ENCODE data around the gene OIP5. TPM values are rescaled to one million over a fixed set of nuclear protein-coding genes. Genes with fewer than 3 reads are reported as not detected.
"Not testable (repeated sequence)": the region's sequence is repeated elsewhere in the genome, so short reads cannot be mapped to it uniquely, and the experiment has no call there.

Gene OIP5
- polyA plus RNA-seq, 1 donor from 2014 or later: 0.68 TPM

- Mint-ChIP-seq H3K4me3 (peak overlapping the region; percentile 90 to 99 (median 96)), H3K4me1 (peaks cover 20 to 33% (median 26%) of the 10 kb centered on the region in 3 donors), H3K9me3 (no peaks in the 10 kb centered on the region), H3K36me3 (peaks cover 6% of the 10 kb centered on the region), H3K27me3 (no peaks in the 10 kb centered on the region), H3K27ac (peak overlapping the region; percentile 83 to 98 (median 98))
These were observed 47.8 kb downstream of the OIP5 start for GRCh38 chr15:41284427-41285177.

GRCh38 chr15:41283653-41284426 is 48.6 kb downstream of the OIP5 start:
- Mint-ChIP-seq H3K9me3 (no peaks in the 10 kb centered on the region), H3K36me3 (peaks cover 6% of the 10 kb centered on the region), H3K27me3 (no peaks in the 10 kb centered on the region), H3K4me1 (peaks cover 19 to 33% (median 26%) of the 10 kb centered on the region in 3 donors), H3K4me3 (peak overlapping the region; percentile 90 to 99 (median 96)), H3K27ac (peak overlapping the region; percentile 83 to 98 (median 98))

- H3K36me3 Mint-ChIP-seq, H3K9me3 Mint-ChIP-seq, H3K27me3 Mint-ChIP-seq: not testable (repeated sequence)
- H3K27ac Mint-ChIP-seq: peak overlapping the region; percentile 83 to 98 (median 98)
- H3K4me3 Mint-ChIP-seq: peak overlapping the region; percentile 90 to 99 (median 96)
- H3K4me1 Mint-ChIP-seq: peaks cover 19 to 27% (median 22%) of the 10 kb centered on the region in 3 donors
These were observed 49.3 kb downstream of the OIP5 start for GRCh38 chr15:41282980-41283652.

- H3K36me3 Mint-ChIP-seq: not testable (repeated sequence)
- H3K27ac Mint-ChIP-seq: peak overlapping the region in 2 of 3 donors; percentile 83 to 98
These were observed 50.0 kb downstream of the OIP5 start for GRCh38 chr15:41282436-41282835.

GRCh38 chr15:41281236-41281635 is 51.2 kb downstream of the OIP5 start:
- Mint-ChIP-seq H3K27me3 (no peaks in the 10 kb centered on the region), H3K27ac (peak overlapping the region in 1 of 3 donors; percentile 83), H3K4me1 (peaks cover 16 to 24% (median 18%) of the 10 kb centered on the region in 3 donors), H3K4me3 (peak overlapping the region in 2 of 4 donors; percentile 48 to 51), H3K36me3 (peaks cover 10% of the 10 kb centered on the region), H3K9me3 (no peaks in the 10 kb centered on the region)

More at GRCh38 chr15:41282436-41282835, 50.0 kb downstream of the OIP5 start:
- H3K27me3 Mint-ChIP-seq, H3K9me3 Mint-ChIP-seq: not testable (repeated sequence)
- H3K4me3 Mint-ChIP-seq: peak overlapping the region; percentile 46 to 99 (median 93)
- peaks cover 18 to 26% (median 20%) of the 10 kb centered on the region in 3 donors for H3K4me1 Mint-ChIP-seq

- no peaks in the 10 kb centered on the region for H3K27me3 Mint-ChIP-seq
- peaks cover 7% of the 10 kb centered on the region for H3K36me3 Mint-ChIP-seq
- H3K9me3 Mint-ChIP-seq: no peaks in the 10 kb centered on the region
- H3K4me1 Mint-ChIP-seq: peaks cover 6 to 14% (median 11%) of the 10 kb centered on the region in 3 donors
- H3K4me3 Mint-ChIP-seq: no peak overlapping the region
- H3K27ac Mint-ChIP-seq: peak overlapping the region in 1 of 3 donors; percentile 6
These were observed 52.7 kb downstream of the OIP5 start for GRCh38 chr15:41279535-41280283.

GRCh38 chr15:41278319-41278718 is 54.1 kb downstream of the OIP5 start:
- Mint-ChIP-seq H3K36me3 (peaks cover 10% of the 10 kb centered on the region), H3K4me1 (peaks cover under 1 to 7% (median 2%) of the 10 kb centered on the region in 3 donors), H3K9me3 (no peaks in the 10 kb centered on the region), H3K4me3 (no peak overlapping the region), H3K27me3 (no peaks in the 10 kb centered on the region), H3K27ac (no peak overlapping the region)

GRCh38 chr15:41276831-41277230 is 55.6 kb downstream of the OIP5 start:
- Mint-ChIP-seq H3K27me3 (no peaks in the 10 kb centered on the region), H3K4me3 (peak overlapping the region in 1 of 4 donors; percentile 11), H3K36me3 (peaks cover 10% of the 10 kb centered on the region), H3K4me1 (no peaks in the 10 kb centered on the region), H3K27ac (no peak overlapping the region), H3K9me3 (no peaks in the 10 kb centered on the region)

GRCh38 chr15:41269887-41270286 is 62.5 kb downstream of the OIP5 start:
- Mint-ChIP-seq H3K36me3 (peaks cover 6% of the 10 kb centered on the region), H3K27ac (no peak overlapping the region), H3K27me3 (no peaks in the 10 kb centered on the region), H3K4me3 (no peak overlapping the region), H3K9me3 (no peaks in the 10 kb centered on the region), H3K4me1 (peaks cover 0 to 1% (median 0%) of the 10 kb centered on the region in 3 donors)

- Mint-ChIP-seq H3K4me1 (peaks cover 8 to 10% (median 9%) of the 10 kb centered on the region in 3 donors), H3K9me3 (no peaks in the 10 kb centered on the region), H3K27me3 (no peaks in the 10 kb centered on the region), H3K4me3 (no peak overlapping the region), H3K36me3 (peaks cover 4% of the 10 kb centered on the region), H3K27ac (no peak overlapping the region)
These were observed 68.5 kb downstream of the OIP5 start for GRCh38 chr15:41263891-41264351.

GRCh38 chr15:41262571-41262970 is 69.8 kb downstream of the OIP5 start:
- H3K36me3 Mint-ChIP-seq: peaks cover 8% of the 10 kb centered on the region

GRCh38 chr15:41260924-41261323 is 71.5 kb downstream of the OIP5 start:
- not testable (repeated sequence) for H3K4me3 Mint-ChIP-seq, H3K9me3 Mint-ChIP-seq, H3K36me3 Mint-ChIP-seq, H3K27me3 Mint-ChIP-seq
- H3K4me1 Mint-ChIP-seq: peaks cover 10 to 17% (median 12%) of the 10 kb centered on the region in 3 donors
- H3K27ac Mint-ChIP-seq: peak overlapping the region in 1 of 3 donors; percentile 61

More at GRCh38 chr15:41262571-41262970, 69.8 kb downstream of the OIP5 start:
- Mint-ChIP-seq H3K9me3 (no peaks in the 10 kb centered on the region), H3K4me1 (peaks cover 12 to 17% (median 12%) of the 10 kb centered on the region in 3 donors), H3K4me3 (no peak overlapping the region), H3K27me3 (no peaks in the 10 kb centered on the region), H3K27ac (no peak overlapping the region)

- H3K27me3 Mint-ChIP-seq: no peaks in the 10 kb centered on the region
- H3K27ac Mint-ChIP-seq: peak overlapping the region in 2 of 3 donors; percentile 21 to 93
- H3K9me3 Mint-ChIP-seq: no peaks in the 10 kb centered on the region
These were observed 72.7 kb downstream of the OIP5 start for GRCh38 chr15:41259546-41260189.

More at GRCh38 chr15:41259546-41260189, 72.7 kb downstream of the OIP5 start:
- peaks cover 10 to 21% (median 14%) of the 10 kb centered on the region in 3 donors for H3K4me1 Mint-ChIP-seq
- peaks cover 5% of the 10 kb centered on the region for H3K36me3 Mint-ChIP-seq
- peak overlapping the region in 2 of 4 donors; percentile 79 to 81 for H3K4me3 Mint-ChIP-seq
